WTC11 (cell line): ENCODE data around the gene PRICKLE1.

ENCODE experiments used
- NFYB ChIP-seq: sonication (generic); formaldehyde crosslinking; conservative IDR thresholded peaks from 2 replicates; pipeline ENCODE4 v1.8.0; 2022; ENCODE audit warnings: low read depth, missing genetic modification reagents
- STAT6 ChIP-seq: sonication (generic); formaldehyde crosslinking; conservative IDR thresholded peaks from 2 replicates; pipeline ENCODE4 v1.8.1; 2023; ENCODE audit warnings: mild to moderate bottlenecking, low read depth, missing genetic modification reagents, moderate library complexity
- TEAD1 ChIP-seq: sonication (generic); formaldehyde crosslinking; IDR thresholded peaks from 2 replicates; pipeline ENCODE4 v1.8.0; 2022; ENCODE audit warnings: mild to moderate bottlenecking, missing genetic modification reagents
- USF2 ChIP-seq: sonication (generic); formaldehyde crosslinking; IDR thresholded peaks from 2 replicates; pipeline ENCODE4 v1.8.1; 2023; ENCODE audit warnings: mild to moderate bottlenecking, missing genetic modification reagents, moderate library complexity
- TF ChIP-seq, protein P1 (sequence below): fragments of 200-600 bp; IDR thresholded peaks from 2 replicates; pipeline ENCODE4 v1.8.0; 2022; ENCODE audit warnings: antibody characterized with exemption

DNA sequence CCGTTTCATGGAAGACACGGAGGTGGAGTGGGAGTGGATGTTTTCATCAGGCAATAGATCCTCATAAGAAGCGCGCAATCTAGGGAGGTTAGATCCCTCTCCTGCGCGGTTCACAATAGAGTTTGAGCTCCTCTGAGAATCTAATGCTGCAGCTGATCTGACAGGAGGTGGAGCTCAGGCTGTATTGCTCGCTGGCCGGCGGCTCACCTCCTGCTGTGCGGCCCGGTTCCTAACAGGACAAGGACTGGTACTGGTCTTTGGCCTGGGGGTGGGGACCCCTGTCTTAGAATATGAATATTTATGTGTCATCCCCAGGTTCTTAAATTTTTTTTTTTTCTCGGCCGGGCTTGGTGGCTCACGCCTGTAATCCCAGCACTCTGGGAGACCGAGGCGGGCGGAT lies 36.7 kb downstream of the PRICKLE1 start:
- TF ChIP-seq, protein P1, sequence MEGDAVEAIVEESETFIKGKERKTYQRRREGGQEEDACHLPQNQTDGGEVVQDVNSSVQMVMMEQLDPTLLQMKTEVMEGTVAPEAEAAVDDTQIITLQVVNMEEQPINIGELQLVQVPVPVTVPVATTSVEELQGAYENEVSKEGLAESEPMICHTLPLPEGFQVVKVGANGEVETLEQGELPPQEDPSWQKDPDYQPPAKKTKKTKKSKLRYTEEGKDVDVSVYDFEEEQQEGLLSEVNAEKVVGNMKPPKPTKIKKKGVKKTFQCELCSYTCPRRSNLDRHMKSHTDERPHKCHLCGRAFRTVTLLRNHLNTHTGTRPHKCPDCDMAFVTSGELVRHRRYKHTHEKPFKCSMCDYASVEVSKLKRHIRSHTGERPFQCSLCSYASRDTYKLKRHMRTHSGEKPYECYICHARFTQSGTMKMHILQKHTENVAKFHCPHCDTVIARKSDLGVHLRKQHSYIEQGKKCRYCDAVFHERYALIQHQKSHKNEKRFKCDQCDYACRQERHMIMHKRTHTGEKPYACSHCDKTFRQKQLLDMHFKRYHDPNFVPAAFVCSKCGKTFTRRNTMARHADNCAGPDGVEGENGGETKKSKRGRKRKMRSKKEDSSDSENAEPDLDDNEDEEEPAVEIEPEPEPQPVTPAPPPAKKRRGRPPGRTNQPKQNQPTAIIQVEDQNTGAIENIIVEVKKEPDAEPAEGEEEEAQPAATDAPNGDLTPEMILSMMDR, result no peak
- TF ChIP-seq STAT6 (CRISPR knock-in tag), result no peak
- no peak for TF ChIP-seq TEAD1 (CRISPR knock-in tag)
- TF ChIP-seq USF2 (CRISPR knock-in tag), result no peak
- TF ChIP-seq NFYB (CRISPR knock-in tag), result no peak
